Osteoblast (primary cell): ENCODE data around the gene PIK3AP1. TPM values are rescaled to one million over a fixed set of nuclear protein-coding genes. Genes with fewer than 3 reads are reported as not detected.
A peak's percentile ranks its signal among the peaks of the same experiment; 100 is the strongest.

Source experiments
- DNase-seq: peaks from one replicate; pipeline ENCODE4 v3.0.0; 2011; ENCODE audit warnings: low spot score, mixed read lengths; ENCODE audit not compliant: insufficient read length; ENCODE audit errors: missing footprints
- H2AFZ ChIP-seq: 2 replicates; pipeline ENCODE4 v1.6.0; 2011; ENCODE audit warnings: mild to moderate bottlenecking, low read length
- H3K27ac ChIP-seq: 2 replicates; pipeline ENCODE4 v1.5.1; 2011; ENCODE audit warnings: mild to moderate bottlenecking, low read depth, low read length, moderate library complexity
- H3K27me3 ChIP-seq: 2 replicates; pipeline ENCODE4 v1.6.0; 2012; ENCODE audit warnings: mild to moderate bottlenecking, control low read depth, inconsistent platforms, low read length, moderate library complexity; ENCODE audit not compliant: insufficient read depth
- H3K36me3 ChIP-seq: 2 replicates; pipeline ENCODE4 v1.5.1; 2011; ENCODE audit warnings: mild to moderate bottlenecking, low read length, control low read depth, moderate library complexity; ENCODE audit not compliant: insufficient read depth
- H3K4me1 ChIP-seq: 2 replicates; pipeline ENCODE4 v1.5.1; 2011; ENCODE audit warnings: mild to moderate bottlenecking, low read length, control low read depth, moderate library complexity; ENCODE audit not compliant: insufficient read depth
- H3K4me2 ChIP-seq: 2 replicates; pipeline ENCODE4 v1.6.0; 2011; ENCODE audit warnings: mild to moderate bottlenecking, low read length; ENCODE audit not compliant: insufficient read depth
- H3K4me3 ChIP-seq: fragments of 200-600 bp; sonication (generic); 3 replicates; pipeline ENCODE4 v1.5.1; 2012; ENCODE audit warnings: mild to moderate bottlenecking, low read length, inconsistent platforms; ENCODE audit not compliant: insufficient read depth
- H3K79me2 ChIP-seq: 2 replicates; pipeline ENCODE4 v1.6.0; 2012; ENCODE audit warnings: mild to moderate bottlenecking, low read length, control low read depth, inconsistent platforms; ENCODE audit not compliant: insufficient read depth
- H3K9me3 ChIP-seq: 2 replicates; pipeline ENCODE4 v1.5.1; 2011; ENCODE audit warnings: low read depth, low read length, control low read depth
- H4K20me1 ChIP-seq: 2 replicates; pipeline ENCODE4 v1.6.0; 2012; ENCODE audit warnings: mild to moderate bottlenecking, low read length, control low read depth; ENCODE audit not compliant: insufficient read depth
- total RNA-seq: library from RNA; depleted of rRNA; stranded (reverse); fragments of >200 nt; gene quantifications from 2 replicates; pipeline ENCODE4 v1.2.3, GENCODE V29; 2012
- TF ChIP-seq, protein P1 (sequence below): IDR thresholded peaks from 2 replicates; pipeline ENCODE4 v1.5.1; 2011; ENCODE audit warnings: mild to moderate bottlenecking, low read depth, low read length, moderate library complexity; ENCODE audit errors: extremely low read depth

The PIK3AP1 gene
- total RNA-seq, 1 donor: 0.36 TPM

DNA sequence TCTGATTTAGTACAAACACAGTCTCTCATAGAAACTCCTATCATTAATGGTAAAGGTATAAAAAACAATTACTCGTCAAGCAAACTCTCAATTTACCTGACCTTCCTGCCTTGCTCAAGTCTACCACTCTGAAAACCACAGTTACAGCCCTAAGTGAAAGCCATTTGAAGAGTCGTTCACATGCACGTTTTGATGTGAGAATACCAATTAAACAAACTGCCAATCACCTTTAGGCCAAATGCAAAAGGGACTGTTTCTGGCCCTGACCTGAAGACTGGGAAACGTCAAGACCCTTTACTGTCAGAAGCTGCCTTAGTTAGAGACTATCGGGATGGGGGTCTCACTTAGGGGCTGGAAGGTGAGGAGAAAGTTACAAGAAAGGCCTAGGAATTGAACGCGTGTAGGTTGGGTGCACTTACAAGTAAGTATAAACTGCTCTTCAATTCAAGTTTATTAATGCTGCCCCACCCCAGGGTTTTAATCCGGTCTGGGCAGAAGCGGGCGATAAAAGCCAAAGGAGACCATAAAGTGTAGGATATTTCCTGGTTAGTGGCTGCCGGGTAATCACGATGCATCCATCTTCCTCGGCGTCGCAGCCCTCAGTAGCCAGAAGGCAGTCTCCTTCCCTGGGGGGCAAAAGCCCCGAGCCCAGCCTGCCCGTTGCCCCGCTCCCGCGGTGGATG lies 134.4 kb downstream of the PIK3AP1 start:
- TF ChIP-seq, protein P1, sequence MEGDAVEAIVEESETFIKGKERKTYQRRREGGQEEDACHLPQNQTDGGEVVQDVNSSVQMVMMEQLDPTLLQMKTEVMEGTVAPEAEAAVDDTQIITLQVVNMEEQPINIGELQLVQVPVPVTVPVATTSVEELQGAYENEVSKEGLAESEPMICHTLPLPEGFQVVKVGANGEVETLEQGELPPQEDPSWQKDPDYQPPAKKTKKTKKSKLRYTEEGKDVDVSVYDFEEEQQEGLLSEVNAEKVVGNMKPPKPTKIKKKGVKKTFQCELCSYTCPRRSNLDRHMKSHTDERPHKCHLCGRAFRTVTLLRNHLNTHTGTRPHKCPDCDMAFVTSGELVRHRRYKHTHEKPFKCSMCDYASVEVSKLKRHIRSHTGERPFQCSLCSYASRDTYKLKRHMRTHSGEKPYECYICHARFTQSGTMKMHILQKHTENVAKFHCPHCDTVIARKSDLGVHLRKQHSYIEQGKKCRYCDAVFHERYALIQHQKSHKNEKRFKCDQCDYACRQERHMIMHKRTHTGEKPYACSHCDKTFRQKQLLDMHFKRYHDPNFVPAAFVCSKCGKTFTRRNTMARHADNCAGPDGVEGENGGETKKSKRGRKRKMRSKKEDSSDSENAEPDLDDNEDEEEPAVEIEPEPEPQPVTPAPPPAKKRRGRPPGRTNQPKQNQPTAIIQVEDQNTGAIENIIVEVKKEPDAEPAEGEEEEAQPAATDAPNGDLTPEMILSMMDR: no peak
- no peaks in the 10 kb centered on the region for H3K27me3 ChIP-seq
- H3K9me3 ChIP-seq: no peaks in the 10 kb centered on the region
- peak; percentile 85 for DNase-seq
- peak overlapping the region; percentile 85 for H3K4me2 ChIP-seq
- H3K36me3 ChIP-seq: no peaks in the 10 kb centered on the region
- peaks cover 50% of the 10 kb centered on the region for H4K20me1 ChIP-seq
- H3K79me2 ChIP-seq: peaks cover 59% of the 10 kb centered on the region
- peak overlapping the region; percentile 96 for H3K27ac ChIP-seq
- H3K4me1 ChIP-seq: peaks cover 22% of the 10 kb centered on the region
- peak overlapping the region; percentile 64 for H2AFZ ChIP-seq
- peak overlapping the region; percentile 94 for H3K4me3 ChIP-seq

GRCh38 chr10:96584474-96584873 lies 135.8 kb downstream of the PIK3AP1 start:
- H3K9me3 ChIP-seq: no peaks in the 10 kb centered on the region
- H3K27ac ChIP-seq: no peak overlapping the region
- no peaks in the 10 kb centered on the region for H3K27me3 ChIP-seq
- TF ChIP-seq, protein P1: no peak
- peak overlapping the region; percentile 85 for H3K4me2 ChIP-seq
- no peaks in the 10 kb centered on the region for H3K36me3 ChIP-seq
- peaks cover 72% of the 10 kb centered on the region for H3K79me2 ChIP-seq
- peaks cover 55% of the 10 kb centered on the region for H4K20me1 ChIP-seq
- no peak overlapping the region for H2AFZ ChIP-seq
- no peak for DNase-seq
- no peak overlapping the region for H3K4me3 ChIP-seq
- H3K4me1 ChIP-seq: peaks cover 22% of the 10 kb centered on the region

GRCh38 chr10:96584035-96584434 lies 136.3 kb downstream of the PIK3AP1 start:
- Histone ChIP-seq H3K36me3 (no peaks in the 10 kb centered on the region), H3K4me2 (peak overlapping the region; percentile 85), H3K4me3 (no peak overlapping the region), H3K27ac (no peak overlapping the region), H3K79me2 (peaks cover 77% of the 10 kb centered on the region), H3K27me3 (no peaks in the 10 kb centered on the region), H3K9me3 (no peaks in the 10 kb centered on the region), H2AFZ (no peak overlapping the region), H4K20me1 (peaks cover 56% of the 10 kb centered on the region), H3K4me1 (peaks cover 21% of the 10 kb centered on the region)
- TF ChIP-seq, protein P1: no peak
- no peak for DNase-seq

DNA sequence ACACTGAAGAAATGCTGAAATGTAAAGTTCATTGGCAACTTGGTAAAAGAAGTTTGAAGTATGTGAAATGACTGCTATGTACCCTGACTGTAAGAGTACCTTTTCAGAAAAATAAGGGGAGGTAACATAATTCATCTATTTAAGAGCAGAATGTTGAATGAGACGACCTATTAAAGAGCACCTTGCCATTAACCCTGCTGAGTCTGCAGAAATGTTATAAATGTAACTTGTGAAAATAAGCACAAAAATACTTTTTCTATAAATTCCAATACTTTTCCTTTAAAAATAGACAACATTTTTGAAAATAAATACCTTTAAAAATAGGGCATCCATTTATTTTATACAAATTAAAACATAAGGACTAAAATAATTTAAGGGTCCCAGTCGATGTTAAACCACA lies 141.2 kb downstream of the PIK3AP1 start:
- no peak for DNase-seq
- Histone ChIP-seq H3K4me1 (peaks cover 4% of the 10 kb centered on the region), H3K4me3 (no peak overlapping the region), H2AFZ (no peak overlapping the region), H3K9me3 (no peaks in the 10 kb centered on the region), H4K20me1 (peaks cover 64% of the 10 kb centered on the region), H3K36me3 (peaks cover 7% of the 10 kb centered on the region), H3K4me2 (no peak overlapping the region), H3K27ac (no peak overlapping the region), H3K27me3 (no peaks in the 10 kb centered on the region), H3K79me2 (peaks cover 99% of the 10 kb centered on the region)
- TF ChIP-seq, protein P1: no peak
